Upper lobe of left lung (tissue), 6 donors: ENCODE results near the gene COL6A6. TPM values are rescaled to one million over a fixed set of nuclear protein-coding genes. Genes with fewer than 3 reads are reported as not detected.

Source experiments
- ATAC-seq, 2 donors: fragments of 200-7000 bp; cut with Tn5 transposase; one replicate each; pipeline ENCODE4 v1.9.1; 2022; ENCODE audit warnings: mild to moderate bottlenecking in 2 of 2, moderate library complexity in 2 of 2; ENCODE audit not compliant: low FRiP score in 2 of 2
- DNase-seq, 2 donors: peaks; one replicate each; pipeline ENCODE4 v3.0.0-alpha.2; 2019 to 2020
- H3K27ac ChIP-seq, 4 donors: fragments of 200-600 bp; sonication (generic); one replicate each; pipeline ENCODE4 v1.5.1; 2016 to 2019
- H3K27me3 ChIP-seq, 4 donors: fragments of 200-600 bp; sonication (generic); one replicate each; pipeline ENCODE4 v1.5.1; 2017 to 2019
- H3K36me3 ChIP-seq, 4 donors: fragments of 200-600 bp; sonication (generic); one replicate each; pipeline ENCODE4 v1.5.1; 2016 to 2019
- H3K4me1 ChIP-seq, 4 donors: fragments of 200-600 bp; sonication (generic); one replicate each; pipeline ENCODE4 v1.5.1; 2018 to 2019
- H3K4me3 ChIP-seq, 4 donors: fragments of 200-600 bp; sonication (generic); one replicate each; pipeline ENCODE4 v1.5.1; 2017 to 2019; ENCODE audit warnings: mild to moderate bottlenecking in 2 of 4, moderate library complexity in 1 of 4
- H3K9me3 ChIP-seq, 4 donors: fragments of 200-600 bp; sonication (generic); one replicate each; pipeline ENCODE4 v1.5.1; 2018 to 2019
- CTCF ChIP-seq, 6 experiments: fragments of 450-650 bp in 4 of 6; fragments of 200-600 bp in 2 of 6; sonication (generic) in 2 of 6; IDR thresholded peaks; one replicate each; pipeline ENCODE4 v1.5.1; 2016 to 2019; ENCODE audit warnings: antibody characterized with exemption in 6 of 6
- EP300 ChIP-seq, 4 donors: sonication (generic); formaldehyde crosslinking; IDR thresholded peaks; one replicate each; pipeline ENCODE4 v1.5.1; 2017; ENCODE audit warnings: antibody characterized with exemption in 4 of 4, control low read depth in 2 of 4
- POLR2A ChIP-seq, 4 donors: fragments of 450-650 bp; IDR thresholded peaks; one replicate each; pipeline ENCODE4 v1.5.1; 2016 to 2017; ENCODE audit warnings: antibody characterized with exemption in 4 of 4, mild to moderate bottlenecking in 2 of 4
- POLR2AphosphoS5 ChIP-seq, 2 donors: sonication (generic); formaldehyde crosslinking; IDR thresholded peaks; one replicate each; pipeline ENCODE4 v1.5.1; 2017; ENCODE audit warnings: antibody characterized with exemption in 2 of 2
- WGBS, 2 donors: methylation state at CpG; one replicate each; pipeline ENCODE4 v1.1.5; 2017 to 2018; 5-methylcytosine and 5-hydroxymethylcytosine counted together
- total RNA-seq, 6 donors: library from RNA; depleted of rRNA in 4 of 6; stranded (reverse); fragments of >200 nt in 4 of 6; gene quantifications; one replicate each; pipeline versions ENCODE4 v1.1.0 to v1.2.1, GENCODE V29; 2016 to 2021
- donor health status: DM: no; HTN: no; CAD: no; lungs with moderate emphysema.
- donor health status: DM: no; HTN: yes; CAD: no; lungs with severe emphysema.

The COL6A6 gene, protein sequence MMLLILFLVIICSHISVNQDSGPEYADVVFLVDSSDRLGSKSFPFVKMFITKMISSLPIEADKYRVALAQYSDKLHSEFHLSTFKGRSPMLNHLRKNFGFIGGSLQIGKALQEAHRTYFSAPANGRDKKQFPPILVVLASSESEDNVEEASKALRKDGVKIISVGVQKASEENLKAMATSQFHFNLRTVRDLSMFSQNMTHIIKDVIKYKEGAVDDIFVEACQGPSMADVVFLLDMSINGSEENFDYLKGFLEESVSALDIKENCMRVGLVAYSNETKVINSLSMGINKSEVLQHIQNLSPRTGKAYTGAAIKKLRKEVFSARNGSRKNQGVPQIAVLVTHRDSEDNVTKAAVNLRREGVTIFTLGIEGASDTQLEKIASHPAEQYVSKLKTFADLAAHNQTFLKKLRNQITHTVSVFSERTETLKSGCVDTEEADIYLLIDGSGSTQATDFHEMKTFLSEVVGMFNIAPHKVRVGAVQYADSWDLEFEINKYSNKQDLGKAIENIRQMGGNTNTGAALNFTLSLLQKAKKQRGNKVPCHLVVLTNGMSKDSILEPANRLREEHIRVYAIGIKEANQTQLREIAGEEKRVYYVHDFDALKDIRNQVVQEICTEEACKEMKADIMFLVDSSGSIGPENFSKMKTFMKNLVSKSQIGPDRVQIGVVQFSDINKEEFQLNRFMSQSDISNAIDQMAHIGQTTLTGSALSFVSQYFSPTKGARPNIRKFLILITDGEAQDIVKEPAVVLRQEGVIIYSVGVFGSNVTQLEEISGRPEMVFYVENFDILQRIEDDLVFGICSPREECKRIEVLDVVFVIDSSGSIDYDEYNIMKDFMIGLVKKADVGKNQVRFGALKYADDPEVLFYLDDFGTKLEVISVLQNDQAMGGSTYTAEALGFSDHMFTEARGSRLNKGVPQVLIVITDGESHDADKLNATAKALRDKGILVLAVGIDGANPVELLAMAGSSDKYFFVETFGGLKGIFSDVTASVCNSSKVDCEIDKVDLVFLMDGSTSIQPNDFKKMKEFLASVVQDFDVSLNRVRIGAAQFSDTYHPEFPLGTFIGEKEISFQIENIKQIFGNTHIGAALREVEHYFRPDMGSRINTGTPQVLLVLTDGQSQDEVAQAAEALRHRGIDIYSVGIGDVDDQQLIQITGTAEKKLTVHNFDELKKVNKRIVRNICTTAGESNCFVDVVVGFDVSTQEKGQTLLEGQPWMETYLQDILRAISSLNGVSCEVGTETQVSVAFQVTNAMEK (N-terminal part only)
- 10 to 100 TPM in 5 of 6 donors, 1 to 10 TPM in 1; 2.3 to 20.1 (median 10.5) TPM for total RNA-seq

DNA sequence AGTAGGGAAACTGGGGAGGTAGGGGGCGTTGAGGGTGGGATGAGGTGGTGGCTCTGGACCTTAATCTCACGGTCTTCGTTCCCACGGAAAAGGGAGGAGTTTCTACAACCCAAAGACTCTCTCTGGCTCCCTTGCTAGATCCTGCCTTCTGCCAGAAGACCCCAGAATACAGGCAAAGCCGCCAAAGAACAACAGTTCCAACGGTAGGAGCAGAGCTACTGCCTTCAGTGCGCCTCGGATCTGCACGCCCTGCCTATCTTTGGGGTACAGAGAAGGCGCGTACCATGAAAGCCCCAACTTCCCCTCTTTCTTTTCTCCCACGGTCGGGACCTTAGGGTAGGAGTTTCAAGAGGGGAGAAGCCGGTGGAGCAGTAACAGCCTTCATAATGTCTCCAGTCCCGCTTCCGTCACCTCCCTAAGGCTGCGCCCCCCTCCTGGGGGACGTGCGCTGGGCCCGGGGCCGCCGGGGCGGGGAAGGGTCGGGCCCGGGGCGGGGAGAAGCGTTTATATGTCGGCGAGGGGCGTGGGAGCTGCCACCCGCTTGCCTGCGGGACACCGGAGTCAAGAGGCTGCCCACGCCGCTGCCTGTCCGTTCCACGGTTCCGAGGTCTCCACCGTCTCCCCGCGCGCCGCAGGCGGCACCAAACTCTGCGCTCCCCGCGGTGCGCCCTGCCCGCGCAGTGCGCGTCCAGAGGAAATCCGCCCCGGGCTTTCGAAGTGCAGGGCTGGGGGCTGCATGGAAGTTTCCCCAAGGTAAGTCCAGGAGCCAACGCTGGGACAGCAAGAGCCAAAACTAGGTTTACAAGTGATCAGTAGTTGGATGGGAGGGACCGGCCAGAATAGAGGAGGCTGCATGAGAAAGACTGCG, at the start of gene COL6A6:
Gene COL6A6 (plus strand): TSS at position 533 of the 868 bp plus-strand sequence. CDS start 43,188 bp downstream, outside the sequence.
- WGBS, 2 donors: 5% methylated on average over 32 to 41 of the region's 58 CpGs
- TF ChIP-seq POLR2A (IDR thresholded peaks at IDR 0.05): no peak
- no peak for TF ChIP-seq CTCF (IDR thresholded peaks at IDR 0.05)
- no peak for TF ChIP-seq EP300 (IDR thresholded peaks at IDR 0.05)
- TF ChIP-seq POLR2AphosphoS5 (IDR thresholded peaks at IDR 0.05): no peak
- Histone ChIP-seq H3K27me3 (peaks cover 0 to 7% (median 3%) of the 10 kb centered on the region in 4 donors), H3K27ac (peak within 1 kb of the TSS; percentile 41 to 63 (median 53)), H3K4me3 (peak within 1 kb of the TSS; percentile 18 to 47 (median 43)), H3K36me3 (no peaks in the 10 kb centered on the region), H3K9me3 (no peaks in the 10 kb centered on the region), H3K4me1 (no peaks in the 10 kb centered on the region)
- DNase-seq (peak in 1 of 2 donors; percentile 85), ATAC-seq (peak; percentile 29 to 54)

DNA sequence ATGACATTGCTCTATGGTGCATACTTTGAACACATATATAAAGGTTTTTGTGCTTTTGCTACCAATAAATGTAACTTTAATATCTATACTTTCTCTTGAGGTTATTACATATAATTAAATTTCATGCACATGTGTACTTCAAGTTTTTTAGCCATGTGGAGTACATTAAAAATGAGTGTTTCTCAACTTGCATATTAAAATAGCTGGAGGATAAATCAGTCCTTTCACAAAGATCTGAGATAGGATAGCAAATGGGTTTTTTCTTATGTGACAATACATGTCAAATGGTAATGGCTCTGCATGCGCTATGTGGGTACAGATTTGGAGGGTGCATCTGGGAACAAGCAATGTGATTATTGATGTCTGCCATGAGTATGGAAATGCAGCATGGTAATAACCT, 48.7 kb upstream of the COL6A6 start:
- no peak overlapping the region for H3K27ac ChIP-seq
- ATAC-seq: no peak
- H3K27me3 ChIP-seq: no peaks in the 10 kb centered on the region
- WGBS, 2 donors: 94 to 96% methylated on average over 1 of the region's 1 CpG
- no peak for DNase-seq
- peaks cover 0 to 4% (median 0%) of the 10 kb centered on the region in 4 donors for H3K4me1 ChIP-seq
- H3K36me3 ChIP-seq: no peaks in the 10 kb centered on the region
- TF ChIP-seq CTCF (IDR thresholded peaks at IDR 0.05) (no peak), EP300 (IDR thresholded peaks at IDR 0.05) (no peak), POLR2A (IDR thresholded peaks at IDR 0.05) (no peak), POLR2AphosphoS5 (IDR thresholded peaks at IDR 0.05) (no peak)
- H3K9me3 ChIP-seq: no peaks in the 10 kb centered on the region
- no peak overlapping the region for H3K4me3 ChIP-seq

- H3K9me3 ChIP-seq: no peaks in the 10 kb centered on the region
- no peak overlapping the region for H3K4me3 ChIP-seq
- H3K36me3 ChIP-seq: no peaks in the 10 kb centered on the region
- H3K4me1 ChIP-seq: peaks cover 0 to 1% (median 0%) of the 10 kb centered on the region in 4 donors
- TF ChIP-seq EP300 (IDR thresholded peaks at IDR 0.05): no peak
- no peak for TF ChIP-seq POLR2AphosphoS5 (IDR thresholded peaks at IDR 0.05)
- no peak for TF ChIP-seq POLR2A (IDR thresholded peaks at IDR 0.05)
- DNase-seq: no peak
- H3K27me3 ChIP-seq: no peaks in the 10 kb centered on the region
- H3K27ac ChIP-seq: no peak overlapping the region
- 66 to 81% methylated on average over 3 of the region's 3 CpGs for WGBS, 2 donors
- no peak for ATAC-seq
These were observed 46.9 kb upstream of the COL6A6 start for GRCh38 chr3:130470126-130470525.

- H3K4me3 ChIP-seq: no peak overlapping the region
These were observed 43.6 kb upstream of the COL6A6 start for GRCh38 chr3:130473416-130473815.

More at GRCh38 chr3:130473416-130473815, 43.6 kb upstream of the COL6A6 start:
- ATAC-seq: no peak
- H3K36me3 ChIP-seq: no peaks in the 10 kb centered on the region
- H3K27ac ChIP-seq: no peak overlapping the region
- no peaks in the 10 kb centered on the region for H3K27me3 ChIP-seq
- 50 to 63% methylated on average over 2 of the region's 2 CpGs for WGBS, 2 donors
- no peaks in the 10 kb centered on the region for H3K4me1 ChIP-seq
- no peak for DNase-seq
- no peaks in the 10 kb centered on the region for H3K9me3 ChIP-seq
- TF ChIP-seq POLR2A (IDR thresholded peaks at IDR 0.05) (no peak), POLR2AphosphoS5 (IDR thresholded peaks at IDR 0.05) (no peak), EP300 (IDR thresholded peaks at IDR 0.05) (no peak), CTCF (IDR thresholded peaks at IDR 0.05) (no peak)
